ENCODE measurements around the gene PREX1.

The PREX1 gene

DNA sequence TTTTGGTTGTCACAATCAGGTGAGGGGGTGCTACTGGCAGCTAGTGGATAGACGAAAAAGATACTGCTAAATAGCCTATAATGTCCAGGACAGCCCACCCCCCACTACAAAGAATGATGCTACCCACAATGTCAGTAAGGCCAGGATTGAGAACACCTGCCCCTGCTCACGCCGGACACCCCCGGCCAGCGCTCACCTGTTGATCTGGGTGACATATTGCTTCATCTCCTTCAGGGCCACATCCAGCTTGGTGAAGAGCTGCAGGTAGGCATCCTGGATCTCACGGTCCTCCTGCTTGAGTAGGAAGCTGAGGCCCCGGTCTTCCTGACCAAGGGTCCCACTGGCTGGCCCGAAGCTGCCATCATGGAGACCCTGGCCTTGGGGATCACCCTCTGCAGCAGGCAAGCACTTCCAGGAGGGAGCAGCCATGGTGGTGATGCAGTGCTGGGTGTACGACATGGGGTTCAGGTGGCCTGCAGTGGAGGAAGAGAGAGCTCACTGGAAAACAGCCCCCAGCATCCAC is 178.6 kb downstream of the PREX1 start:
- no peak for DNase-seq (ENCODE audit: extremely low read depth, insufficient read length)
- Histone ChIP-seq H3K27me3 (replicated peaks; ENCODE audit: control insufficient read depth, insufficient read depth, low read length) (no peaks in the 10 kb centered on the region), H3K36me3 (ENCODE audit: control insufficient read depth, insufficient read depth, low read length) (peaks cover 72% of the 10 kb centered on the region), H3K4me3 (replicated peaks; ENCODE audit: low read depth, low read length) (no peak overlapping the region)
- TF ChIP-seq, protein P1, sequence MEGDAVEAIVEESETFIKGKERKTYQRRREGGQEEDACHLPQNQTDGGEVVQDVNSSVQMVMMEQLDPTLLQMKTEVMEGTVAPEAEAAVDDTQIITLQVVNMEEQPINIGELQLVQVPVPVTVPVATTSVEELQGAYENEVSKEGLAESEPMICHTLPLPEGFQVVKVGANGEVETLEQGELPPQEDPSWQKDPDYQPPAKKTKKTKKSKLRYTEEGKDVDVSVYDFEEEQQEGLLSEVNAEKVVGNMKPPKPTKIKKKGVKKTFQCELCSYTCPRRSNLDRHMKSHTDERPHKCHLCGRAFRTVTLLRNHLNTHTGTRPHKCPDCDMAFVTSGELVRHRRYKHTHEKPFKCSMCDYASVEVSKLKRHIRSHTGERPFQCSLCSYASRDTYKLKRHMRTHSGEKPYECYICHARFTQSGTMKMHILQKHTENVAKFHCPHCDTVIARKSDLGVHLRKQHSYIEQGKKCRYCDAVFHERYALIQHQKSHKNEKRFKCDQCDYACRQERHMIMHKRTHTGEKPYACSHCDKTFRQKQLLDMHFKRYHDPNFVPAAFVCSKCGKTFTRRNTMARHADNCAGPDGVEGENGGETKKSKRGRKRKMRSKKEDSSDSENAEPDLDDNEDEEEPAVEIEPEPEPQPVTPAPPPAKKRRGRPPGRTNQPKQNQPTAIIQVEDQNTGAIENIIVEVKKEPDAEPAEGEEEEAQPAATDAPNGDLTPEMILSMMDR (IDR thresholded peaks at IDR 0.05; ENCODE audit: insufficient read depth, low read length, poor library complexity, severe bottlenecking), result no peak

DNA sequence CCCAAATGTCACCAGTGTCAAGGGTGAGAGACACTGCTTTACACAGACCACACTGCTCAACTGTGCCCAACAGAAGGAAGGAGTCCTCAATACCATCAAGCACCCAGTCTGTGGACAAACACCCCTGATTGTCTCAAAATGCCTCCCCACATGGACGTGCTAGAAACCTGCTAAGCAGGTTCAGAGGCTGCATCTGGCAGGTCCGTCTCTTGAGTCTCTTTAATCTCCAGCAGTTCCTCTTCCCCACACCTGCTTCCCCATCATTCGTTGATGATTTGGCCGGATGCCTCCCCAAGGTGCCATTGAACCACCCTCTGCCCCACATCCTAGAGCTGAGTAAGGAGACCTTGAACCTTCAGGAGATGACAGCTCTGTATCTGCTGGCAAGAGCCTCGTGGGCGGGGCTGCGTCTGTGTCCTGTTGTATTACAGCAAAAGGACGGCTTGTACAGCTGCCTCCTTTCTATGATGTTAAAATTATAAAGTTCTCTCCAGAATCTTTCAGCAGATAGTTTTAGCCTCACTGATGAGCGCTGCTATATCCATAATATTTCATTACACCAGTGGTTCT is 179.2 kb downstream of the PREX1 start:
- H3K36me3 ChIP-seq (ENCODE audit: control insufficient read depth, insufficient read depth, low read length), result peaks cover 72% of the 10 kb centered on the region
- DNase-seq (ENCODE audit: extremely low read depth, insufficient read length), result no peak
- no peaks in the 10 kb centered on the region for H3K27me3 ChIP-seq (replicated peaks; ENCODE audit: control insufficient read depth, insufficient read depth, low read length)
- no peak overlapping the region for H3K4me3 ChIP-seq (replicated peaks; ENCODE audit: low read depth, low read length)
- TF ChIP-seq, protein P1 (IDR thresholded peaks at IDR 0.05; ENCODE audit: insufficient read depth, low read length, poor library complexity, severe bottlenecking), result no peak

DNA sequence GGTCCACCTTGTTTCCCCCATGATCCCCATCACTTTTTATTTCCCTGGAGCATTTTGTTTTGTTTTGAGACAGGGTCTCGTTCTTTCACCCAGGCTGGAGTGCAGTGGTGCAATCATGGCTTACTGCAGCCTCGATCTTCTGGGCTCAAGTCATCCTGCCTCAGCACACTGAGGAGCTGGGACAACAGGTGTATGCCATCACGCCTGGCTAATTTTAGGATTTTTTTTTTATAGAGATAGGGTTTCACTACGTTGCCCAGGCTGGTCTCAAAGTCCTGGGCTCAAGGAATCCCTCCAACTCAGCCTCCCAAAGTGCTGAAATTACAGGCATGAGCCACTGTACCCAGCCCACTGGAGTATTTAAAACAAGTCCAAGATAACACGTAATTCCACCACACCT is 179.9 kb downstream of the PREX1 start:
- peaks cover 68% of the 10 kb centered on the region for H3K36me3 ChIP-seq (ENCODE audit: control insufficient read depth, insufficient read depth, low read length)
- TF ChIP-seq, protein P1 (IDR thresholded peaks at IDR 0.05; ENCODE audit: insufficient read depth, low read length, poor library complexity, severe bottlenecking), result no peak
- DNase-seq (ENCODE audit: extremely low read depth, insufficient read length), result no peak
- no peaks in the 10 kb centered on the region for H3K27me3 ChIP-seq (replicated peaks; ENCODE audit: control insufficient read depth, insufficient read depth, low read length)
- no peak overlapping the region for H3K4me3 ChIP-seq (replicated peaks; ENCODE audit: low read depth, low read length)

DNA sequence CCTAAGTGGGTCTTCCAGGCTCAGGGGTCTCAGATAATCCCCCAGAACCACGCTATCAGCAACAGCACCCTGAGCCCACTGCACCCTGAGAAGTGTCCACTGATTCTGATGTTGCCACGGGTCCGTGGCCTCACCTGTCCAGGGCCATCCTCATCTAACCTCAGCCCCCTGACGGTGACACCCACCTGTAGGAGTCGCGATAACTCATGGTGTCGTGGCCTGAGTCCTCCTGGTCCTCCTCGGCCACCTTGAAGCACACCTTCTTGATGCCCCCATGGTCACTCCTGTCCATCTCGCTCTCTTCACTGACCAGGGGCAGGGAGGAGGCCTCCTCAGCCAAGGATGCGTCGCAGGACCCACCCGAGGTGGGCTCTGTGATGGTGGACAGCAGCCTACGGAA is 182.1 kb downstream of the PREX1 start:
- no peak for DNase-seq (ENCODE audit: extremely low read depth, insufficient read length)
- H3K36me3 ChIP-seq (ENCODE audit: control insufficient read depth, insufficient read depth, low read length), result peaks cover 56% of the 10 kb centered on the region
- TF ChIP-seq, protein P1 (IDR thresholded peaks at IDR 0.05; ENCODE audit: insufficient read depth, low read length, poor library complexity, severe bottlenecking), result no peak

DNA sequence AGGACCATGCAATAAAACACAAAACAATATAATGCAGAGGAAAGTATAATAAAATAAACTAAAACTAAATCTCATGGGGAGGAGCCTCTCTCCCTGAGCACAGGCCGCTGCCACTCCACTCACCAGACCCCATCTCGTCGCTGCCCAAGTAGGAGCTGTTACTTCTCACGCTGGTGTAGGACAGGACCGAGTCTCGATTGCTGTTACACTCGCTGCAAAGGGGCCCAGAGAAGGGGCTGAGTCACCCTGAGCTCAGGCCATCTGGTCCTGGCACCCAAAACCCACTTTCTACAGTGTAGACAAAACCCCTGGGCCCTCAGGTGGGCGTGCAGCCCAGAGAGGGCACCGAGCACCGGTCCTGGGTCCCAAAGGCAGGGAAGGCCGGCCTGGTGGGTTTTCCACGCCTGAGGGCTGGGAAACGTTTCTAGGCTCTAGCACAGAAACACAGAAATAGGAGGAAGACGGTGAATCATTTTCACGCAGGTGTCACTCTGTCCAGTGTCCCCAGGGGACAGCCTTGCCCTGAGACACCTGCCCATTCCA is 183.4 kb downstream of the PREX1 start:
- DNase-seq (ENCODE audit: extremely low read depth, insufficient read length), result no peak
- TF ChIP-seq, protein P1 (IDR thresholded peaks at IDR 0.05; ENCODE audit: insufficient read depth, low read length, poor library complexity, severe bottlenecking), result no peak
- H3K4me3 ChIP-seq (replicated peaks; ENCODE audit: low read depth, low read length), result no peak overlapping the region
- peaks cover 53% of the 10 kb centered on the region for H3K36me3 ChIP-seq (ENCODE audit: control insufficient read depth, insufficient read depth, low read length)
- H3K27me3 ChIP-seq (replicated peaks; ENCODE audit: control insufficient read depth, insufficient read depth, low read length), result no peaks in the 10 kb centered on the region

More for the DNA sequence above, 182.1 kb downstream of the PREX1 start:
- no peak overlapping the region for H3K4me3 ChIP-seq (replicated peaks; ENCODE audit: low read depth, low read length)
- no peaks in the 10 kb centered on the region for H3K27me3 ChIP-seq (replicated peaks; ENCODE audit: control insufficient read depth, insufficient read depth, low read length)
